GM19043 (cell line): ENCODE results near the gene CREBL2.
A peak's percentile ranks its signal among the peaks of the same experiment; 100 is the strongest.
"Not testable (repeated sequence)": the region's sequence is repeated elsewhere in the genome, so short reads cannot be mapped to it uniquely, and the experiment has no call there.

ENCODE experiments used
- ATAC-seq: cut with Tn5 transposase; IDR thresholded peaks from one replicate; pipeline ENCODE4 v1.9.1; 2021; ENCODE audit warnings: low read depth; ENCODE audit not compliant: unreplicated experiment

CREBL2 gene, protein sequence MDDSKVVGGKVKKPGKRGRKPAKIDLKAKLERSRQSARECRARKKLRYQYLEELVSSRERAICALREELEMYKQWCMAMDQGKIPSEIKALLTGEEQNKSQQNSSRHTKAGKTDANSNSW

GRCh38 chr12:12611512-12612306 is at the start of gene CREBL2:
Gene CREBL2 (plus strand): TSS chr12:12611876. CDS start chr12:12612173, 297 bp downstream.
- peak; percentile 61 for ATAC-seq

DNA sequence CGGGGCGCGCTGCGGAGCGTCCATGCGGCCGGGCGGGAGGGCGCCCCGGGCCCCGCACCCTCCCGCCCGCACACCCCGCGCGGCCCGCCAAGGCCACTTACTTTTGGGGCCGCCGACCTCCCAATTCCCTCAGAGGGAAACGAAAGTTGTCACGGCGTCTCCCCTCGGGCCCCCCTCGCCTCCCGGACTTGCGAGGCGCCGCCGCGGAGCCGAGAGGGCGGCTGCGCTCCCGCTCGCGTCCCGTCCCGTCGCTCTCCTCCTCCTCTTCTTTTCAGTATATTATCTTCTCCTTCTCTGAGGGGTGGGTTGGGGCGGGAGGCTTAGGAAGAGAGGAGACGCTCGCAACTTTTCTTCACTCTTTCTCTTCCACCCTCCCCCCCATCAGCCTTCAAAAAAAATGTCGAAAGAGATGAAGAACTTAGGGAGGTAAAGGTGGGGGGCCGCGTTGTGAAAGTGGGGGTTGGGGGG is 49.6 kb upstream of the CREBL2 start:
- ATAC-seq, result no peak

DNA sequence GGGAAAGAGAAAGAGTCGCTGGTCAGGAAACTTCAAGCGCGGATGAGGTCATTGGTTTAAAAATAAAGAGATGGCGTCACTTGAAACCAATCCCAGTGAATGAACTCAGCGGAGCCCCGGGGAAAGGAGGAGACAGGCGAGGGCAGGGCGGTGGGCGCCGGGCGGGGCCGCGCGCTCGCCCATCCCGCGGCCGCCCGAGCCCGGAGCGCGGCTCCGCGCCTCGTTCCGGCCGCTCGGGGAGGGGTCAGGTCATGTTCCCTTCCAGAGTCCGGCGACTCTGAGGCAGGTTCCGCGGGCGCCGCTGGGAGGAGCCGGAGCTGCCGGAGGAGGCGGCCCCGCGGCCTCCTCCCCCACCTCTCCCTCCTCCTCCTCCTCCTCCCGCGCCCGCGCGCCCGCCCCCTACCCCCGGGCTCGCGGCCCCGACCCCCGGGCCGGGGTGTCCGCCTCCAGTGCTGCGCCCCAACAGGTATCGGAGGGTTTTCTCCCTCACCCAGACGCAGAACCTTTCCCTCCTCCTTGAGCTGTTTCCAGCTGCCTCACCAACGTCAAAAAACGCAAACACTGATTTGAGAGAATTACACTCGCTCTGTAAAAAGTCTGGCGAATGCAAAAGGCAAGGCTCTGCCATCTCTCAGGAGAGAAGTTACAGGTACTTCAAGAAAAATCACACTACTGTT is 49.0 kb upstream of the CREBL2 start, which contains the start of gene DUSP16:
Gene DUSP16, minus strand, starts transcription at position 279 of the 677 bp plus-strand sequence. CDS start 41,765 bp downstream, outside the sequence.
- peak; percentile 58 for ATAC-seq

DNA sequence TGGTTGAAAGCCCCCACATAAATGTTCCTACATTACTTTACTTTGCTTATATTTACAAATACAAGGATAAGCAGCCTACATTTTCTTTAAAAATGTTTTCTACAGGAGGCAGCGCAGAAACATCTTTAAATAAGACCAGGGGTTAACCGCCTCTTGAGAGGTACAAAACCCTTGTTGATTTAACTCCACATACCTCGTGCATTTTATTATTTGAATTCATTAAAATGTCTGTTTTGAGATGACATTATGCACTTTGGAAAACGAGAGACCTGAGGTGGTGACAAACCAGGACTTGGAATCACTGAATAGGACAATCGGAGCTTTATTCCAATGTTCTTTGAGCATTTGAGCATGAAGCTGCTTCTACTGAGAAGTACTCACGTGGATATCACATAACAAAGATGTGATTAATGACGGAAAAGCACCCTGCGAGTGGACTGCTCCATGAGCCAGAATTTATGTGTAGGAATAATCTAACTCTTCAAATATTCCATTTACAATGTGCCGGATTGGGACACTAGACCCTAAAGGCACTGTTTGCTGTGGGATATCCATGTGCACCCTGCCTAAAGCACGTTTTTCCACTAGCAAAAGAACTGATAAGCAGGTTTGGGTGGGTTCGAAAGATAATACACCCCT is 48.3 kb upstream of the CREBL2 start:
- ATAC-seq, result no peak

DNA sequence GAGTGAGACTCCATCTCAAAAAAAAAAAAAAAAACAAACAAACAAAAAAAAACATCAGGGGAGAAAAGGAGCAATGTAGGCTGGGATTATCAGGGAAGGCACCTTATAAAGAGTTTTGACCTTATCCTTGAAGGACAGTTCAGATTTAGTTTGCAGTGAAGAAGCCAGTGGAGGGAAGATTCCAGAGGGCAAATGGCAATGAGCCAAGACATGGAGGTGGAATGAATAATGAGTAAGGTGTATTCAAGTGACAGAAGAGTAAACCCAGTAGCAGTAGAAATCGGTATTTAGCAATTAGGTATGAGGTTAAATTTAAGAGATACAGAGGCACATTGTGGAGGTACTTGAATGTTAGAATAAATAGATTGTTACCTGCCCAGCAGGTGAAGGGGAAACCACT is 46.8 kb upstream of the CREBL2 start:
- no peak for ATAC-seq

DNA sequence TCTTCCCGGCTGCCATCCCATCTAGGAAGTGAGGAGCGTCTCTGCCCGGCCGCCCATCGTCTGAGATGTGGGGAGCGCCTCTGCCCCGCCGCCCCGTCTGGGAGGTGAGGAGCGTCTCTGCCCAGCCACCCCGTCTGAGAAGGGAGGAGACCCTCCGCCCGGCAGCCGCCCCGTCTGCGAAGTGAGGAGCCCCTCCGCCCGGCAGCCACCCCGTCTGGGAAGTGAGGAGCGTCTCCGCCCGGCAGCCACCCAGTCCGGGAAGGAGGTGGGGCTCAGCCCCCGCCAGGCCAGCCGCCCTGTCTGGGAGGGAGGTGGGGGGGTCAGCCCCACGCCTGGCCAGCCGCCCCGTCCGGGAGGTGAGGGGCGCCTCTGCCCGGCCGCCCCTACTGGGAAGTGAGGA is 45.7 kb upstream of the CREBL2 start:
- not testable (repeated sequence) for ATAC-seq

- ATAC-seq, result no peak
Measured at GRCh38 chr12:12572659-12573058, 39.0 kb upstream of the CREBL2 start.

DNA sequence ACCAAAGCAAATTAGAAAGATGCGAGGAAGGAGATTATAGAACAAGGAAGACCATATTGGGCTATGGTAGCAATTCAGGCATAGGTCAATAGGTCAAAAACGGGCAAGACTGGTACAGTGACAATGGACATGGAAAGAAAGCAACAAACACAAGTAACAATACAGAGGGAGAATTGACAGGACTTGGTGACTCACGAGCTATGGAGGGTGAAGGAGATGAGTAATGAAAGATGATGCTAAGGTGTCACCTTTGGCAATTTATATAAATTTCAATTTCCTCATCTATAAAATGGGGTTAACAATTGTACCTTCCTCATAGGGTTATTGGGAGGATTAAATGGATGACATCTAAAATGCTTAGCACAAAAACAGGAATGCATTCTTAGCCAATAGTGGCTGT is 33.9 kb upstream of the CREBL2 start:
- no peak for ATAC-seq

GRCh38 chr12:12580716-12581115 is 31.0 kb upstream of the CREBL2 start:
- ATAC-seq, result not testable (repeated sequence)

GRCh38 chr12:12582193-12582881 is 29.3 kb upstream of the CREBL2 start:
- peak; percentile 37 for ATAC-seq

GRCh38 chr12:12582895-12583303 is 28.8 kb upstream of the CREBL2 start:
- peak; percentile 86 for ATAC-seq

DNA sequence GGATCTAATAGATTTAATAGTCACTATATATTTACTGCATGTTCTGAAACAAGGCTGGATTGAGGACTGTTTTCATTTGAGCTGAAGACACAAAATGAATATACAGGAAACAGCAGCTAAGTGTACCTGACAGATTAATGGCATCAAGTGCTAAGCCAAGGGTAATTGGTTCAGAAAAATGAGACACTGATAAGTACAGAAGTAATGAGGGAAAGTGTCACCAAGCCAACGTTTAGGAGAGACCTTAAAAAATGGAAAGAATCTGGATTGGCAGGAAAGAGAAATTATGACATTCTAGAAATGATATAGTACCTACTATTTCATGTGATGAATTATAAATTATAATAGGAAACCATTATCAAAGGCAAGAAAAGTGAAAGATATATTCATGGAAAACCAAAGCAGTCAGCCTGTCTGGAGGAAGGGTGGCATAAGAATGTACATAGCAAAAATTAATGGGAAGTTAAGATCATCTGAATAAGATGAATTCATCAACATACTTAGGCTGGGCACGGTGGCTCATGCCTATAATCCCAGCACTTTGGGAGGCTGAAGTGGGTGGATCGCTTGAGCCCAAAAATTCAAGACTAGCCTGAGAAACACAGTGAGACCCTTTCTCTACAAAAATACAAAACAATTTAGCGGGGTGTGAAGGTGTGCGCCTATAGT is 28.0 kb upstream of the CREBL2 start:
- ATAC-seq, result no peak

GRCh38 chr12:12585115-12585863 is 26.4 kb upstream of the CREBL2 start:
- no peak for ATAC-seq

- no peak for ATAC-seq
Measured at GRCh38 chr12:12586879-12587675, 24.6 kb upstream of the CREBL2 start.

DNA sequence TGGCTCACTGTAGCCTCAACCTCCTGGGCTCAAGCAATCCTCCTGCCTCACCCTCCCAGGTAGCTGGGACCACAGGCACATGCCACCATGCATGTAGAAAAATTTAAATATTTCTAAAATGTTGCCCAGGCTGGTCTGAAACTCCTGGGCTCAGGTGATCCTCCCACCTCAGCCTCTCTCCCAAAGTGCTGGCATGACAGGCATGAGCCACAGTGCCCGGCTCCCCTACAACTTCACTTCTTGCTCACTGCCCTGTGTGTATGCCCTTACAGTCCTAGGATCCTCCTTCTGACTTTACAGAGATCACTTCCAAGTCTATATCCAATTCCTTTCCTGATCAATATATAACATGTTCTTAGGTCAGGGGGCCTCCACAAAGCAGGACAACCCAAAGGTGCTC is 23.8 kb upstream of the CREBL2 start:
- no peak for ATAC-seq

DNA sequence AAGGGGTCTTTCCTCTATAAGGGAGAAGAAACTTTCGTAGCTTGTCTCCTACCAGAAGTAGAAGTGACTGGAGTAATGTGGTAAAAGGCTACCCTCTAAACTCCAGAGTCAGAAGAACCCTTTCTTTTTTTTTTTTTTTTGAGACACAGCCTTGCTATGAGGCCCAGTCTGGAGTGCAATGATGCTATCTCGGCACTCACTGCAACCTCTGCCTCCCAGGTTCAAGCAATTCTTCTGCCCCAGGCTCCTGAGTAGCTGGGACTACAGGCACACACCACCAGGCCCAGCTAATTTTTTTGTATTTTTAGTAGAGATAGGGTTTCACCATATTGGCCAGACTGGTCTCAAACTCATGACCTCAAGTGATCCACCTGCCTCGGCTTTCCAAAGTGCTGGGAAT is 23.2 kb upstream of the CREBL2 start:
- ATAC-seq, result not testable (repeated sequence)

DNA sequence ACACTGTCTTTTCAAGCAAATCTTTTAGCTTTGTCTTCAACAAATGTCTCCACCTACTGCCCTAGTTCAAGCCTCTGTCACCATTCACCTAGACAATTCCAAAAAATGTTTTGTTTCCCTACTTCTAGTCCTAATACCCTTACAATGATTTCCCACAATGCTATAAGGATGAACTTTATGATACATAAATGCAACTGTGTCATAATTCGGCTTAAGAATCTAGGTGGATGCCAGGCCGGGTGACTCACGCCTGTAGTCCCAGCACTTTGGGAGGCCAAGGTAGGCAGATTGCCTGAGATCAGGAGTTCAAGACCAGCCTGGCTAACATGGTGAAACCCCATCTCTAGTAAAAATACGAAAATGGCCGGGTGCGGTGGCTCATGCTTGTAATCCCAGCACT is 20.7 kb upstream of the CREBL2 start:
- ATAC-seq, result no peak

GRCh38 chr12:12592930-12593329 is 18.7 kb upstream of the CREBL2 start:
- ATAC-seq, result no peak
